ENCODE measurements around the gene CARNS1.

CARNS1 gene

DNA sequence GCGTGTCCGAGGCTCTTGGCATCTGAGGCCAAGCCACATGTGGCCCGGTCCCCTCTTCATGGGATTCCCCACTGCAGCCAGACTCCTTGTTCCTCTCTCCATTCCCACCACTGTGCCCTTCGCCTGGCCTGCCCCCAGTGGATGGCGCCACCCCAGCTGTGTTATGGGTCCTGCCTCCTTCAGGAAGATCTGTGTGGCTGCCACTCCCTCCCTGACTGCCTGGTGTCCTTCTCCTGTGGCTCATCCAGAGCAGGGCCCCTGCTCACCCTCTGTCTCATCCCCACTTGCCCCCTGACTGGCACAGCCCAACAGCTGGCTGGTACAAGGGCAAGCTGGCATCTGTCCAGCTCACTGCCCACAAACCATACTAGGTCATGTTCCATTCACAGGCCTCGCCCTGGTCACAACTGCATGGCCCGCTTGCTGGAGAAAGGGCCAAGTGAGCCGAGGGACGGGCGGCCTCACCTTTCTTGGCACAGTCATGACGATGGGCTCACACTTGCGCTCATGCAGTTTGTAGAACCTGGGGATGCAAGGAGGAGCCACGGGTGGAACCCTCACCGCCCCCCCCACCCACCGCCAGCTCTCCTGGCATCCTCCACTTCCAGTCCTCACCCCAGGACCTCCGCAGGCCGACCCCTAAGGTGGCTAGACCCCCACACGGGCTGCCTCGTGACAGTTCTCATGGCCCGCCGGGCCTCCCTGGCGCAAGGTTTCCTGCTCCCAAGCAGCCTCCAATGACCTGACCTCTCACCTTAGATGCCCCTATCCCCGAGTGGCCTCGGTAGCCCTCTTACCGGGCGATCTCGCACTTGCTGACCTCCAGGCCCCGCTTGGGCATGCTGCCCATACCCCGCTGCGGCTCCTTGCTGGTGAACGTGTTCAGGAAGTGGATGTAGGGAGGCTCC, 24.1 kb downstream of the CARNS1 start:
- in situ Hi-C loops (cut with MboI; ENCODE audit: low sequenced_read_pairs), result no loop called here

DNA sequence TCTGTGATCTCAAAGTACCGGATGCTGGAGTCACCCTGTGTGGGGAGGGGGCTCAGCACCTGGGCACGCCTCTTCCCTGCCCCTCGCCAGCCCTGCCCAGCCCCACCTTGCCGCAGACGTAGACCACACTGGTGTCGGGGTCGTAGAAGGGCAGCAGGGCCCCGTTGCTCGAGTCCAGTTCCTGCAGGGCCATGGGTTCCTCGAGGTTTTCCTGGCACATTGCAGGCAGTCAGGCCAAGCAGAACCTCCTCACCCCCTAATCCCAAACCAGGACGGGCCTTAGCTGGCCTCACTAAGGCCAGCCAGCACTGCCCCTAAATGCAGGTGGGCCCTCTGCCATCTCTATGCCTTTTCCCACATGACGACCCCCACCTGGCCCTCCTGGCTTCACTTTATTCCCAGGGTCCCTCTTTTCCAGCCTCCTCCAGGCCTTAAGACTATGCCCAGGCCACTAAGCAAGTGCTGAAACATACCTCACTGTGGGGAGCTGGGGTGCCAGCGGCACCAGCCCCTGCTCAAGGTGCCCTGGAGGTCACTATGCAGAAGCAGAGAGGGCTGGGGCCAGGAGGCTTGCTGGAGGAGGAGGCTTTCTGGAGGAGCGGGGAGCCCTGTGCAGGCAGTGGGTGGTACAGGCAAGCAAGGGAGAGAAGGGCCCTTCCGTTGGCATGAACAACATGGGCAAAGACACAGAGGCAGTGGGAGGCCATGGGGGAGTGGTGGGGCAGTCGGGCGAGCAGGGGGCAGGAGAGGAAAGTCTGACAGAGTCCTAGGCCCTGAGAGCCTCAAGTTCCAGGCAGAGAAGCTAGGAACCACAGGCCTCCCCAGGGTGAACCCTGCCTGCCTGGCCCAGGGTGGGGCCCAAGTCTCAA, 25.0 kb downstream of the CARNS1 start:
- in situ Hi-C loops (cut with MboI; ENCODE audit: low sequenced_read_pairs), result no loop called here

DNA sequence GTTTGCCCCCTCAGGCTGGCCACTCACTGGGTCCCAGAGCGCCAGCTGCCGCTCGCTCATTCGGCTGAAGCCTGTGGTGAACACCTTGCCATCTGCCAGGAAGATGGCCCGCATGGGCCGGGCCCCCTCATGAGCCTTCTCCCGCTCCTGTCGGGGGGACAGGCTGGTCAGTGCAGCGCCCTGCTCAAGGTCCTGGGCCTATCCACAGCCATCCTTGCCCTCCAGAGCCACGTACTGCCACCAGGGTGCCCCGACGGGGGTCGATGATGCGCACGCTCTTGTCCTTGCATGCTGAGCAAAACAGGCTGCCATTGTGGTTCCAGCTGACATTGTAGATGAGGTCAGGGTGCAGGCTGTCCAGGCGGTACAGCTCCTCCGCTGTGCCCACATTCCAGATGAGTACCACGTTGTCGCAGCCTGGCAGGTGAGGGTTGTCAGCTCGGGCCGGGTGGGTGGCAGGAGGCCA, 25.7 kb downstream of the CARNS1 start:
- in situ Hi-C loops (cut with MboI; ENCODE audit: low sequenced_read_pairs), result no loop called here

DNA sequence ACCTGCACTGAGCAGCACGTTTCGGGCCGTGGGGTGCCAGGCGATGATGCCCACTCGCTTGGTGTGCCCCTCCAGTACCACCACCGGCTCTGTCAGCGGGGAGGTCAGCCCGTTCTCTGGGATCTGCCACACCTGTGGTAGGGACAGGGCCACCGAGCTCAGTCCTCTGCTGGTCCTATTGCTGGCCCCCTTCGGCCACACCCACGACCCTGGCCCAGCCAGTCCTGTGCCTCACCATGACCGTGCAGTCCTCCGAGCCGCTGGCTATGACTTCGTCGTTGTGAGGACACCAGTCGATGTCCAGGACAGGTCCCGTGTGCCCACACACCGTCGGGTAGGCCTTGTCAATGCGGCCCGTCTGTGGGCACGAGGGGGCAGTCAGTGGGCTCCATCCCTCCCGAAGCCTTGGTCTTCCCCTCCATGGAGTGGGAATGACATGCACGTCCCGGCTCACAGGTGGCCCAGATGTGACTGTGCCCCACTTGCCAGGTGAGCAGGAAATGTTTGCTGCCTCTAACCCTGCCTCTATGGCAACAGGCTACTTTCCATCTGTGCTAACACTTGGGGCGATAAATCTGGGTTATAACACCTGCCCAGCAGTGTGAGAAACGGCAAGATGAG, 26.4 kb downstream of the CARNS1 start:
- in situ Hi-C loops (cut with MboI; ENCODE audit: low sequenced_read_pairs), result no loop called here

DNA sequence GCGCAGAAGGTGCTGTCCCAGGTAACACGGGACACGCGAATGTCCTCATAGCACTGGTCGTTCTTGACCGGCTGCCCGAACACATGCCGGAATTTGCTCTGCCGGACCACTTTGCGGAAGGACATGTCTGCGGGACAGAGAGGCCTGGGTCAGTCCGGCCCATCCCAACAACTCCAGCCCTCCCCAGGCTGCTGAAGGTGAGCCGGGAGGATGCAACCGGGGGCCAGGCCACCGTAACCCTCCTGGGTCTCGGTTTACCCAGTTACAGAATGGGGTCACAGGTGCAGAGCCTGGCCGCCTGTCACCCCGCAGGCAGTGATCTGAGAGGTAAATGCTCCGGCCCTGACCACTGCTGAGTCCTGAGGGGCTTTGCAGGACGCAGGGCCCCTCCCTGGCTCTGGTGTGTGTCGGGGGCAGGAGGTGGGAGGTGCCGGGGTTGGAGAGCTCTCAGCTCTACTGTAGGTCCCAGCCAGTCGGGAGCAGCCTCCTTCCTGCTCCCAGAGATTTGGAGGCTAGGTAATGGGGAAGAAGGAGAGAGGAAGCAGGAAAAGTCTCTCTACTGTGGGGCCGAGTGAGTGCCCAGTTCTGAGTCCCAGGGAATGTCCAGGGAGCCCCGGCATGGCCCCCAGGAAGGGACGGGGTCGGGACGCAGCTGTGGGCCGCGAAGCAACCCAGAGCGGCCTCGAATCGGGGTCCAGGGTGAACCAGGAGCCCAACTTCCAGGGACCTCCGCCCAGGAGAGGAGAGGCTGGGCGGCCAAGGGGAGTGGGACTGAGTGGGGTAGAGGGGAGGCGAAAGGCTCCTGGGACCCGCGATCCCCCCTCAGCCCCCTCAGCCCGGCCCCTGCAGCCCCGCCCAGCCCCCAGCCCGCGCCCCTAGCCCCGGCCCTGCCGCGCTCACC, 27.3 kb downstream of the CARNS1 start:
- in situ Hi-C loops (cut with MboI; ENCODE audit: low sequenced_read_pairs), result no loop called here

DNA sequence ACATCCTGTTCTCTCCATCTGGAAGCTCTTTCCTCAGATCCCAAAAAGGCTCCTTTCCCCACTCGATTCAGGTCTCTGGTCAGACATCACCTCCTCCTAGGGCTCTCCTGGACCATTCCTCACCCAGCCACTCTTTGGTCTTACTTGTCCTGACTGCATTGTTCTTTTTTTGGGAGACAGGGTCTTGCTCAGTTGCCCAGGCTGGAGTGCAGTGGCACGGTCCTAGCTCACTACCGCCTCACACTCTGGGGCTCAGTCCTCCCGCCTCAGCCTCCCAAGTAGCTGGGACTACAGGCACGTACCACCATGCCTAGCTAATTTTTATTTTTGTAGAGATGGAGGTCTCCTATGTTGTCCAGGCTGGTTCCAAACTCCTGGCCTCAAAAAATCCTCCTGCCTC, 30.0 kb downstream of the CARNS1 start:
- in situ Hi-C loops (cut with MboI; ENCODE audit: low sequenced_read_pairs), result no loop called here

DNA sequence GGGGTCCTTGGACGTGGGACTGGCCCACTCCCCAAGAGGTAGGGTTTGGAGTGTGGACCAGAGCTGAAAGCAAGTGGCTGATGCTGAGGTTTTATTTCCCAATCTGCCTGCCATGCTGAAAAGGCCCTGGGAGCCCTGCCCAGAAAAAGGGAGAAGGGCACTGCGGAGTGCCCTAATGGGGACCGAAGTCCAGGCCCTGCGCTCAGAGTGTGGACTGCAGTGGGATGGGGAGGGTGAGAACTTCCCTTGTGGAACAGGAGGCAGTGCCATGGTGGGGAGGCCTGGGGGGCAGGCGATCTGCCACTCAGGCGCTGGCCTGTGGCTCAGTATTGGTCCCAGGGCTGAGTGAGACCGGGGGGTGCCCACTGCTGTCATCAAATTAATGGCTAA, 32.7 kb downstream of the CARNS1 start:
- in situ Hi-C loops (cut with MboI; ENCODE audit: low sequenced_read_pairs), result no loop called here

DNA sequence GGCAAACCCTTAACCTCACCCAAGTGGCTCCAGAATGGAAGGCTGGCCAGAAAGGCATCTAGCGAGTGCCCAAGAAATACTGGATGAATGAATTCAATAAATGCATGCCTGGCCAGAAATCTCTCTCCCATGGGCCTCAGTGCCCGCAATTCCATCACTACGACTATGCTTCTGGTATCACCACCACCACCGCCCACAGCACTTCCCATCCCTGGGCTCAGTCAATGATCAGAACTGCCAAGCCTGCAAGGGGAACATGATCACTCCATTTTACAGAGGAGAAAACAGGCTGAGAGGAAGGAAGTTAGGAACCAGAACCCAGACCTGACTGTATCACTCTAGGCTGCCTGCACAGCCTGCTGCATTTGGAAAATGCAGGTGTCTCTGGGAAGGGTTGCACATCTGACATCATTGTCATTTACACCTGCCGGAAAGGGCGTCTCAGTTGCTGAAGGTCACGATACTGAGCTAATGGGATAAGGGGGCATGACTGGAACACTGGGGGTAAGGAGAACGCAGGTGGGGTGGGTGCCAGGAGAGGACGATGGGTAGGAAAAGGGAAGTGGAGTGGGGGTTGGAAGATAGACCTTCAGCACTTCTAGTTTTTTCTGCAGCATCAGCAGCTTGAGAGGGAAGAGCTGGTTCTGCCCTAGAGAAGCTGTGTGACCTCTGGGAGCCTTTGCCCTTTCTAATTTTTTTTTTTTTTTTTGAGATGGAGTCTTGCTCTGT, 33.8 kb downstream of the CARNS1 start:
- in situ Hi-C loops (cut with MboI; ENCODE audit: low sequenced_read_pairs), result no loop called here

DNA sequence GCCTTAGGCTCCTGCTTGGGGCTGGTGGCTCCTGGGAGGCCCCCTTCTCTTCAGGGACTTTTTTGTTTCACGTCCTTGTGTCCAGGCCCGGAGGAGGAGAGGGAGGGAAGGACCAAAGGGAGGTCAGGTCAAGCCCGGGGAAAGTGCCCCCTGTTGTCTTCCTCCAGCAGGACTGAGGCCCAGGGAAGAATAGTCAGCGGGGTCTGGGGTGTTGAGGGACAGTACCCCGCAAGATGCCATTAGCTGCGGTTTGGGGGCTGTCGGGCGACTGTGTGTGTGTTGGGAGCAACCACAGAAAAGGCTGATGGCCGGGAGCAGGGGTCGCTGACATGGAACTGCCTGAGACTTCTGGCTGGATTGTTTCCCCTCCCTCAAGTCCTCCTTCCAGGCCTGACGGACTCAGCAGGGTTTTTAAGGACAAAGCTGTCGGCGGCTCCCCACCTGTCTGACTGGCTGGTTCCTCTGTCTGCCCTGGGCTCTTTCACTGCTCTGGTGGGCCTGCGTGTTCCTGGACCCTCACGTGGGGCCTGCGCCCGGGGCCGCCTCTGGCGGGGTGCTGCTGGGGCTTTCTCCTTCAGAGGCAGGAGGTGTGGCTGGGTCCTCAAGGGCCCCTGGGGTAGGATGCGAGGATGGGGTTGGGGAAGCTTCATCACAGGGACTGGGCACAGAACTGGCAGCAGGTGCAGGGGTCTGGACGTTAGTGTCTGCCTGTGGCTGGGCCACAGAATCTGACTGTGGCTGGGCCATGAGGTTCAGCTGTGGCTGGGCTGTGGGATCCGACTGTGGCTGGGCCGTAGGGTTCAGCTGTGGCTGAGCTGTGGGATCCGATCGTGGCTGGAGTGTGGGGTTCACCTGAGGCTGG, 35.5 kb downstream of the CARNS1 start:
- in situ Hi-C loops (cut with MboI; ENCODE audit: low sequenced_read_pairs), result no loop called here

DNA sequence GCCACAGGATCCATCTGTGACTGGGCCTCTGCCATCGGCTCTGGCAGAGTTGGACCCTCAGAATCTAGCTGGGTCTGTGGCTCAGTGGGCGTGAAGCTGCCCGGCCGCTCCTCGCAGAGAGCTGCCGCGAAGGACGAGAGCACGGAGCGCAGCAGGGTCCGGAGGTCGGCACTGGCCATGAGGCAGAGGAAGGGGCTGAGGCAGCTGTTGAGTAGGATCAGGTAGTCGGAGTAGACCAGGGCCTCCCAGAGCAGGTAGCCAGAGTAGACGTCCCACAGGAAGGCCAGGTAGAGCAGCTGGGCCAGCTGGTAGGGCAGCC, 36.1 kb downstream of the CARNS1 start:
- in situ Hi-C loops (cut with MboI; ENCODE audit: low sequenced_read_pairs), result no loop called here

DNA sequence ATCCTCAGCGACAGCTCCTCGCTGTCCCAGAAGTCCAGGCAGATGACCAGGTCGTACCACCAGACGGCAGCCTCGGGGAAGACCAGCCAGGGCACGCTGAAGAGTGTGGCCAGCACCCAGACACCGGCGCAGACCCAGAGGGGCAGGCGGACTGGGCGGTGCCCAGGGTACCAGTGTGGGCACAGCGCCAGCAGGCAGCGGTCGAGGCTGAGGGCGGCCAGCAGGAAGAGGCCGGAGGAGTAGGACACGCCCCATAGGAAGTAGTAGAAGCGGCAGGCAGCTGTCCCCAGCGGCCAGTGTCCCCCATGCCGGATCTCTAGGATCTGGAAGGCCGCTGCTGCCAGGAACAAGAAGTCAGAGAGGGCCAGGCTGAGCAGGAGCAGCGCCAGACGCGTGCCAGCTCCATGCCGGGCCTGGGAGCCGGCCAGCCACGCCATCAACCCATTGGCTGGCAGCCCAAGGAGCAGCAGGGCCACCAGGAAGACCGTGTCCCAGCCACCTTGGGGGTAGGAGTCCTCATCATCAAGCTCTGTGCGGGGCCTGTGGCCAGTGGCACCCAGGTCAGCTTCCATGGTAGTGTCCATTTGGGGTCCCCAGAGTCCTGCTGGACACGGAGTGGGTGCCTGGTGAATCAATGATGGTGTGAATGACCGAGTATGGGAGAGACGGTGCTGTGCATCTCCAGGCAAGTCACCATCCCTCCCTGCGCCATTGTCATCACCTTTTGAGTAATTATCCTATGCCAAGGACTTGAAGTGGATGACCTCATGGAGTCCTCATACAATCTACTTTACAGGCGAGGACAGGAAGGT, 36.9 kb downstream of the CARNS1 start, which contains the start of gene GPR152:
Gene GPR152 (minus strand): TSS at position 589 of the 812 bp plus-strand sequence. CDS start 5 bp downstream, at position 584.
- in situ Hi-C loops (cut with MboI; ENCODE audit: low sequenced_read_pairs), result no loop called here

DNA sequence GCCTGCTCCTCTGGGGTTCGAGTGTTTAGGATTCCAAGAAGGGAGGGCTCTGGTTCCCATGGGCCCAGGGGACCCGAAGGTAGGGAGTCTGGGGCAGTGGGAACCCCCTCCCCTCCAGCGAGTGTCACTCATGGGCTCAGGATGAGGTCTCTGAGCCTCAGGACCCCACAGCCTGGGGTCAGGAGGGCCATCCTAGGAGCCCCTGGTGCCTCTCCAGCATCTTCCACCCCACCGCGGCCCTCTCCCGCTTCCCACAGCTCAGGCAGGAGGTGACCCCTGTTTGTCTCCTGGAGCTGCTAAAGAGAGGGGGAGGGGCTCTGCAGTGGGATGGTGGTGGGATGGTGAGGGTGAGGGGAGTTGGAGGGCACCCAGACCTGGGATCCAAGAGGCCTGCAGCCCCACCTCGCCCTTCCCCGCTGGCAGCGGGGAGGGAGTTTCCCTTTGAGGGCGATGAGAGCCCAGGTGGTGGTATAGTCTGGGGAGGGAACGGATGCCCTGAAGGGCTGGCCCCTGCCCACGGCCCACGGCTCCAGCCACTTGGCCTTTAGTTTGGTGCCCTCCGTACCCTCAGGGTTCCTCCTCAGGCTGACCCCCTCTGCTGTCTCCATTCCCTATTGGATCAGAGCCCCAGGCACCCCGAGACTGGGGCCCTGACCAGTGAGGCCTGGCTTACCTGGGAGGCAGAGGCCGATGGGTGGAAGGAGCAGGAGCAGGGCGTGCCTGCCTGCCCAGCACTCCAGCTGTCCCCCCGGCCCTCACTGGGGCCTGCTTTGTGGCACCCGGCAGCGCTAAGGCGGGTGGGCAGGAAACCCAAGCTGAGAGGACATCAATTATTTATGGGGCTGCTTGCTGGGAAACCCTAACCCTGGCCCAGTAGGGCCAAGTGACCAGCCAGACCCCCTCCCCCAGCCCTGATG, 38.6 kb downstream of the CARNS1 start:
- in situ Hi-C loops (cut with MboI; ENCODE audit: low sequenced_read_pairs), result no loop called here

DNA sequence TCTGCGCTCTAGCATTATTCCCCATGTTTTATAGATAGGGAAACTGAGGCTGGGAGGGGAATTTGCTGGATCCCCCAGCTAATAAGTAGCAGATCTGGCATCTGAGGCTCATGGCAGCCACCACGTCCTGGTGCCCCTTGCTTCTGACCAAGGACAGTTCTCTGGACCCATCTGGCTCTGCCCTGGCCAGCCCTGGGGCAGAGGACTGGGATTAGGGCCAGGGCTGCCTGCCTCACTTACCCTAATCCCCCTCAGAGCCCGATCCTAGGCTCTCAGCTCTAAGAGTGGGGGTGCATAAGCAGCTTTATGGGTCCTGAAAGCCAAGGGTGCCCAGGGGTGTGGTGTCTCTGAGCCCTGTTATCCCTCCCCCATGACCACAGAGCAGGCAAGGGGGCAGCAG, 39.6 kb downstream of the CARNS1 start, which contains the start of gene CABP4:
Gene CABP4 (plus strand): TSS at position 301 of the 400 bp plus-strand sequence. CDS start 70 bp downstream, at position 371.
- in situ Hi-C loops (cut with MboI; ENCODE audit: low sequenced_read_pairs), result no loop called here

DNA sequence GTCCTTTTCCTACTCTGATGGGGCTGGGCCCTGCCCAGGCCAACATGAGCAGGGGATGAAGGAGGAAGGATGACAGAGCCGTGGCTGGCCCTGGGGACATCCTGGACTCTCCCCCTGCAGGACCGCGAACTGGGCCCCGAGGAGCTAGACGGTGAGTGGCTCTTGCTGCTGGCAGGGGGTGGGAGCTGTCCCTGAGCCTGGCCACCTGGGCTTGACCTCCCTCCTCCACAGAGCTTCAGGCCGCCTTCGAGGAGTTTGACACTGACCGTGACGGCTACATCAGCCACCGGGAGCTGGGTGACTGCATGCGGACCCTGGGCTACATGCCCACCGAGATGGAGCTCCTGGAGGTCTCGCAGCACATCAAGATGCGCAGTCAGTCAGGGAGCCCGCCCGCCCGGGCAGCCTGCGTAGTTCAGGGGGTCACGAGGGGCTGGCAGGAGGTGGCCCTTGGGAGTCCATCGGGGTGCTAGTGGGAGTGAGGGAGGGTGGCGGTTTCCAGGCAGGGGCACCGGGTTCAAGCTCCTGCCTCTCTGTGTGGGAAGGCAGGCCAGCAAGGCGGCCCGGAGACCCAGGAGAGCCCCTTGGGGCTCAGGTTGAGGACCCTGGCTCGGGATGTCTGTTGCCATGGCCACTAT, 40.7 kb downstream of the CARNS1 start:
- in situ Hi-C loops (cut with MboI; ENCODE audit: low sequenced_read_pairs), result no loop called here

DNA sequence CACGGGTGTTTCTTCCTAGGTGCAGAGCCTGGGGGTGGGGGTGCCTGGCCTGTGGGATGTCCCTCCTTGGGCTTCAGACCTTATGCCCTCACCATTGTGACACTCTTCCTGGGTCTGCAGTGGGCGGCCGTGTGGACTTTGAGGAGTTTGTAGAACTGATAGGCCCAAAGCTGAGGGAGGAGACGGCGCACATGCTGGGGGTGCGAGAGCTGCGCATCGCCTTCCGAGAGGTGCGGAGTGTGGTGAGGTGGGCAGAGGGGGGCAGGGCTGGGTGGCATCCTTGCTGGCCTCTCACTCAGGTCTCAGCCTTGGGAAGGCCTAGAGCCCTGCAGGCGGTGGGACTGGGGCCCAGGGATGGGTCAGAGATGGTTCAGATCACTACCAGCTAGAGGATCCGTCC, 42.0 kb downstream of the CARNS1 start:
- in situ Hi-C loops (cut with MboI; ENCODE audit: low sequenced_read_pairs), result no loop called here

DNA sequence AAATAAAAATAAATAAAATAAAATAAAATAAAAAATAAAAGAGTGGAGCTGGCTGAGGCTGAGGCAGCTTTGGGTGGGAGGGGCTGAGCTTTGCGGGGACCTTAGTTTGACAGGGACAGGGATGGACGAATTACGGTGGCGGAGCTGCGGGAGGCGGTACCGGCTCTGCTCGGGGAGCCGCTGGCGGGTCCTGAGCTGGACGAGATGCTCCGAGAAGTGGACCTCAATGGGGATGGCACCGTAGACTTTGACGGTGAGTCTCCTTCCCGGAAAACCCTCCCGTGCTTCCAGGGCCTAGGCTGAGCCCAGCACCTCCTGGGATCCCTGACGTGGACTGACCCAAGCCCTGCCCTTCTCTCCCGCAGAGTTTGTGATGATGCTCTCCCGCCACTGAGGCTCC, 42.8 kb downstream of the CARNS1 start:
- in situ Hi-C loops (cut with MboI; ENCODE audit: low sequenced_read_pairs), result no loop called here

Data from HL-60/S4 treated with retinoic acid at 250 ng/mL for 4 days and 3 days (cell line).